Thymus (tissue), 11 donors: ENCODE data around the gene MTMR2. TPM values are rescaled to one million over a fixed set of nuclear protein-coding genes. Genes with fewer than 3 reads are reported as not detected.

Source experiments
- DNase-seq, 9 donors: peaks; one replicate each; pipeline ENCODE4 v3.0.0-alpha.2; 2013; ENCODE audit warnings: low spot score in 9 of 9, low read depth in 6 of 9, missing footprints in 1 of 9
- H3K27ac ChIP-seq, 2 donors: one replicate each; pipeline ENCODE4 v1.5.1; 2013; ENCODE audit warnings: control low read depth in 1 of 2, low read depth in 1 of 2, low read length in 1 of 2, mild to moderate bottlenecking in 1 of 2, moderate library complexity in 1 of 2
- H3K27me3 ChIP-seq, 2 donors: one replicate each; pipeline ENCODE4 v1.5.1; 2013; ENCODE audit warnings: low read length in 1 of 2; ENCODE audit not compliant: control insufficient read depth in 2 of 2, insufficient read depth in 1 of 2
- H3K36me3 ChIP-seq, 2 donors: one replicate each; pipeline ENCODE4 v1.5.1; 2013; ENCODE audit warnings: low read length in 1 of 2, mild to moderate bottlenecking in 1 of 2, moderate library complexity in 1 of 2; ENCODE audit not compliant: control insufficient read depth in 2 of 2, insufficient read depth in 2 of 2
- H3K4me1 ChIP-seq, 2 donors: one replicate each; pipeline ENCODE4 v1.5.1; 2013; ENCODE audit warnings: low read length in 2 of 2; ENCODE audit not compliant: control insufficient read depth in 2 of 2, insufficient read depth in 2 of 2
- H3K4me3 ChIP-seq, 2 donors: one replicate each; pipeline ENCODE4 v1.5.1; 2013; ENCODE audit warnings: low read length in 2 of 2, control low read depth in 1 of 2, mild to moderate bottlenecking in 1 of 2
- H3K9me3 ChIP-seq, 2 donors: one replicate each; pipeline ENCODE4 v1.5.1; 2013; ENCODE audit warnings: low read length in 1 of 2, mild to moderate bottlenecking in 1 of 2; ENCODE audit not compliant: control insufficient read depth in 2 of 2, insufficient read depth in 1 of 2
- WGBS: extraction: QIAGEN DNeasy Blood & Tissue Kit; methylation state at CpG from one replicate; pipeline ENCODE4 v1.1.7; 2013; 5-methylcytosine and 5-hydroxymethylcytosine counted together
- polyA plus RNA-seq: library from polyadenylated mRNA; stranded (reverse); fragments of 200-250 nt; gene quantifications from one replicate; pipeline ENCODE4 v1.2.3, GENCODE V29; 2013
- total RNA-seq: library from RNA; stranded (reverse); fragments of 120-200 nt; gene quantifications from one replicate; pipeline ENCODE4 v1.2.4, GENCODE V29; 2013
- donor health status: healthy.

The MTMR2 gene
- total and polyA plus RNA-seq, 2 donors, result 11.4 to 13.8 TPM

- H3K27me3 ChIP-seq, result no peaks in the 10 kb centered on the region
- no peak for DNase-seq
- no peaks in the 10 kb centered on the region for H3K9me3 ChIP-seq
- no peaks in the 10 kb centered on the region for H3K4me1 ChIP-seq
- peaks cover 8 to 31% of the 10 kb centered on the region in 2 donors for H3K36me3 ChIP-seq
- WGBS, result 96% methylated on average over 12 of the region's 12 CpGs
- no peak overlapping the region for H3K4me3 ChIP-seq
- no peak overlapping the region for H3K27ac ChIP-seq
Observed at GRCh38 chr11:95800438-95800837, 123.5 kb downstream of the MTMR2 start.

- H3K4me3 ChIP-seq, result no peak overlapping the region
- 96% methylated on average over 1 of the region's 1 CpG for WGBS
- H3K27me3 ChIP-seq, result no peaks in the 10 kb centered on the region
- H3K9me3 ChIP-seq, result no peaks in the 10 kb centered on the region
- H3K36me3 ChIP-seq, result peaks cover 8 to 31% of the 10 kb centered on the region in 2 donors
- H3K4me1 ChIP-seq, result no peaks in the 10 kb centered on the region
- no peak overlapping the region for H3K27ac ChIP-seq
- no peak for DNase-seq
Observed at GRCh38 chr11:95799546-95799945, 124.4 kb downstream of the MTMR2 start.

- no peak for DNase-seq
Observed at GRCh38 chr11:95796501-95796900, 127.4 kb downstream of the MTMR2 start.

GRCh38 chr11:95795627-95796295 is 128.1 kb downstream of the MTMR2 start:
- Histone ChIP-seq H3K9me3 (no peaks in the 10 kb centered on the region), H3K4me1 (peaks cover 7 to 14% of the 10 kb centered on the region in 2 donors), H3K36me3 (peaks cover 4 to 19% of the 10 kb centered on the region in 2 donors), H3K27ac (no peak overlapping the region), H3K27me3 (no peaks in the 10 kb centered on the region), H3K4me3 (no peak overlapping the region)
- DNase-seq, result no peak
- 98% methylated on average over 3 of the region's 3 CpGs for WGBS

More at GRCh38 chr11:95796501-95796900, 127.4 kb downstream of the MTMR2 start:
- Histone ChIP-seq H3K27me3 (no peaks in the 10 kb centered on the region), H3K4me1 (peaks cover 6 to 9% of the 10 kb centered on the region in 2 donors), H3K36me3 (peaks cover 4 to 20% of the 10 kb centered on the region in 2 donors), H3K4me3 (no peak overlapping the region), H3K27ac (no peak overlapping the region), H3K9me3 (no peaks in the 10 kb centered on the region)
- over 99% methylated on average over 4 of the region's 4 CpGs for WGBS

- H3K4me1 ChIP-seq, result peaks cover 7 to 14% of the 10 kb centered on the region in 2 donors
- H3K36me3 ChIP-seq, result peaks cover 0 to 5% of the 10 kb centered on the region in 2 donors
- no peak overlapping the region for H3K4me3 ChIP-seq
- H3K27me3 ChIP-seq, result no peaks in the 10 kb centered on the region
- no peak for DNase-seq
- no peaks in the 10 kb centered on the region for H3K9me3 ChIP-seq
- H3K27ac ChIP-seq, result no peak overlapping the region
- 97% methylated on average over 5 of the region's 5 CpGs for WGBS
Observed at GRCh38 chr11:95794086-95794485, 129.8 kb downstream of the MTMR2 start.

- peaks cover 10 to 16% of the 10 kb centered on the region in 2 donors for H3K4me1 ChIP-seq
Observed at GRCh38 chr11:95793116-95793515, 130.8 kb downstream of the MTMR2 start.

GRCh38 chr11:95792700-95793099 is 131.2 kb downstream of the MTMR2 start:
- peaks cover 10 to 16% of the 10 kb centered on the region in 2 donors for H3K4me1 ChIP-seq
- 97% methylated on average over 7 of the region's 7 CpGs for WGBS
- DNase-seq, result no peak

More at GRCh38 chr11:95793116-95793515, 130.8 kb downstream of the MTMR2 start:
- 99% methylated on average over 4 of the region's 4 CpGs for WGBS
- peaks cover 0 to 4% of the 10 kb centered on the region in 2 donors for H3K36me3 ChIP-seq
- H3K9me3 ChIP-seq, result no peaks in the 10 kb centered on the region
- H3K27me3 ChIP-seq, result no peaks in the 10 kb centered on the region
- no peak overlapping the region for H3K27ac ChIP-seq
- no peak overlapping the region for H3K4me3 ChIP-seq
- no peak for DNase-seq

GRCh38 chr11:95792200-95792599 is 131.7 kb downstream of the MTMR2 start:
- Histone ChIP-seq H3K4me3 (no peak overlapping the region), H3K27me3 (no peaks in the 10 kb centered on the region), H3K27ac (no peak overlapping the region), H3K9me3 (no peaks in the 10 kb centered on the region), H3K36me3 (peaks cover 0 to 7% of the 10 kb centered on the region in 2 donors), H3K4me1 (peaks cover 10 to 16% of the 10 kb centered on the region in 2 donors)
- DNase-seq, result no peak
- 97% methylated on average over 8 of the region's 8 CpGs for WGBS

More at GRCh38 chr11:95792700-95793099, 131.2 kb downstream of the MTMR2 start:
- peaks cover 0 to 4% of the 10 kb centered on the region in 2 donors for H3K36me3 ChIP-seq
- H3K9me3 ChIP-seq, result no peaks in the 10 kb centered on the region
- no peaks in the 10 kb centered on the region for H3K27me3 ChIP-seq
- no peak overlapping the region for H3K4me3 ChIP-seq
- no peak overlapping the region for H3K27ac ChIP-seq

GRCh38 chr11:95791709-95792033 is 132.2 kb downstream of the MTMR2 start:
- Histone ChIP-seq H3K4me3 (peak overlapping the region; percentile 87 to 91), H3K4me1 (peaks cover 10 to 16% of the 10 kb centered on the region in 2 donors), H3K27me3 (no peaks in the 10 kb centered on the region), H3K9me3 (no peaks in the 10 kb centered on the region), H3K36me3 (peaks cover 0 to 7% of the 10 kb centered on the region in 2 donors), H3K27ac (no peak overlapping the region)
- DNase-seq, result no peak
- WGBS, result 70% methylated on average over 8 of the region's 8 CpGs
